Measurements from ENCODE around the gene CACNA1B.

The CACNA1B gene

DNA sequence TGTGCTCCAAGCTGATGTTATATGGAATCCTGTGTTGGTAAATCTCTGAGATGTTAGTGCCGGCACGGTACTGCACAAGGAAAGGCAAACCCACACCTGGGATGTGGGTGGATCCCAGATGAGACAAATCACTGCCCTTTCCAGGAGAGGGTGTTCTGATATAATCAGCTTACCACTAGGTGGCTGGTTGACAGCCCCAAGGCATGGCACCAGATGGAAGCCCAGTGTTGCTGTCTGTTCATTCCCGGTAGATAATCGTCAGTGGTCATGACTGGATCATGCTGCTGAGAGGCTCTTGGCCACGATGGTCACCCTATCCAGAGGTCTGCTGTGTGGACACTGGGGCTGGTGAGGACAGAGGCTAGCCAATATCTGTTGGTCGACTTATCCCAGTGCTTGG is 184.0 kb downstream of the CACNA1B start:
- no peak for DNase-seq

DNA sequence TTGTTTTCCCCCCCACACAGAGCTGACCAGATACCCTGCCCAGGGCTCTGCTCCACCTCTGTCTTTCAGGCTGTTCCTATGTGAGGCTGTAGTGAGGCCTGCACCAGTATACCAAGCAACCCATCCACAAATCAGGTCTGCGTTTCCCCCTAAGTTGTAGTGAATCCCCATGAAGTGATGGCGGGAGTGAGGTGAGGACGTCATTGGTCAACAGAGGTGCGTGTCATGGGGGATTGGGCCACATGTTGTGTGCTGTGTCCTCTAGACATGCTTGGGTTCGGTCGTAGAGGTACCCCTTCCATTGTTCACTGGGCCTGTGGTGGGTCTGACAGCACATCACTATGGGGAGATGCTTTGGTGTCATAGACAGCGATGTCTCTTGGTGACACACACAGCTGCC is 184.6 kb downstream of the CACNA1B start:
- no peak for DNase-seq

DNA sequence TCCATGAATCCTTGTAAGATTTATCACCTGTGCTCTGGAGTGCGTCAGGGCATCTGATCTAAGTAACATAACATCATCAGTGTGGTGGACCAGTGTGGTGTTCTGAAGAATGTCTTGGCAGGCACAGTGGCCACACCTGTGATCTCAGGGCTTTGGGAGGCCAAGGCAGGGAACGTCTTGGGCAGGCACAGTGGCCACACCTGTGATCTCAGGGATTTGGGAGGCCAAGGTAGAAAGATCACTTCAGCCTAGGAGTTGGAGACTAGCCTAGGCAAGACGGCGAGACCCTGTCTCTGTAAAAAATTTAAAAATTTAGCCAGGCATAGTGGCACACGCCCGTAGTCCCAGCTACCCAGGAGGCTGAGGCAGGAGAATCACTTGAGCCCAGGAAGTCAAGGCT is 185.5 kb downstream of the CACNA1B start:
- DNase-seq: no peak

DNA sequence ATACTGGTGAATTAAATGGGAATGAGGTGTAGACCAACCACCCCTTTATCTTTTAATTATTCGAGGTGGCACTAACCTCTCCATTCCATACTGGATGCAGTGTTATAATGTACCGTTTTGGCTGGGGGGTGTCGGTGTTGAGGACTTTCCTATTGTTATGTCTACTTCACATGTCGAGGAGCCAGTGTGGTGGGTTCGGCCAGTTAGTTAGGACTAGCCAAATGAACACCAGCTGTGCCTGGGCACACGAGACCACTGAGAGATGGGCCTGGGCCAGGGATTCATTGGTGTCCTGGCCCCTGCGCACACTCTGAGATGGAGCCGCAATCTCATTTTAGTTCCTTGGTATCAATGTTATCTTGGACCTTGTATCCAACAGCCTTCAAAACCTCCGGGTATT is 186.2 kb downstream of the CACNA1B start:
- no peak for DNase-seq

DNA sequence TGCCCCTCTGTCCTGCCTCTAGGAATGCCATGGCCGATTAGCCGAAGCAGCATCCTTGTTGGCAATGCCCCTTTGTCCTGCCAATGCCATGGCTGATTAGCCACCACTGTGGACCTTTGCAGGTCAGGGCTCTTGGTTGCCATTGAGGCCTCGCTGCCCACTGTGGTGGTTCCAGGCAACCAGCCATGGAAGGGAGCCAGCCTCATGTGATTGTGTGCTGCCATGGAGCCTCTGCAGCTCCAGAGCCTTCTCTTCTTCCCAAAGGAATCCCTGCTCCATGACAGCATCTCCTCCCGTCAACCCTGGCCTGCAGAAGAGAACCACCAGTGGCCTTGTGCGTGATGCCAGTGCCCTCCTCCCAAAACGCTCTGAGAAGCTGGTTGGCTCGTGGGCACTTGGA is 187.0 kb downstream of the CACNA1B start:
- DNase-seq: no peak

DNA sequence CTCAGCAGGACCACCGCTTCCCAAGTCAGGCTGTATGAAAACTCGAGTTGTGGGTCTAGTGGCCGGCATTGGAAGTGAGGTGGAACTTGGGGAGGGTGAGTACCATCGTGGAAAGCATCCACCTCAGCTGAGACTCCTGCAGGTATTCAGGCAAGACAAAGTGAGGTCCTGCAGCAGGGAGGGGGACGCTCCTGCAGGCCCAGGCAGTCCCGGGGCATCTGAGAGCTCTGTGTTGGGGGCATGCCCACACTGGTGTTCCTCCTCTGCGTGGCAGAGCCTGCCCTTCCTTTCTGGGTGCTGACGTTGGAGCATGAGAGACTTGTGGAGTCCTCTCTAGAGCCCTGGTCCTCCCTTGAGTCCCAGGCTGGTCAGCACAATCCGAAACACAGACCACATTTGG is 187.7 kb downstream of the CACNA1B start:
- DNase-seq: no peak

DNA sequence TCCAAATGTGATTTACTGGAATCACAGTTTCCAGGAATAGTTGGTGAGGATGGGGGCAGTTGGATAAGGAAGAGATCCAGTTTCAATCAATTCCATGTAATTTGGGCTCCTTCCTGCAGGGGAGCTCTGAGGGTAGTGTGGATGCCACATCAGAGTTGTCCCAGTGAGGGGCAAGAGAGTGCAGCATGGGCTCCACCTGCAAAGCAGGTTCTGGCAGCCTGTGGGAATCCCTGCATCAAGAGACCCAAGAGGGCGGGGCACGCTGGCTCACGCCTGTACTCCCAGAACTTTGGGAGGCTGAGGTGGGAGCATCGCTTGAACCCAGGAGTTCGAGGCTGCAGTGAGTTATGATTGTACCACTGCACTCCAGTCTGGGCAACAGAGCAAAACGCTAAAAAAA is 188.5 kb downstream of the CACNA1B start:
- no peak for DNase-seq

DNA sequence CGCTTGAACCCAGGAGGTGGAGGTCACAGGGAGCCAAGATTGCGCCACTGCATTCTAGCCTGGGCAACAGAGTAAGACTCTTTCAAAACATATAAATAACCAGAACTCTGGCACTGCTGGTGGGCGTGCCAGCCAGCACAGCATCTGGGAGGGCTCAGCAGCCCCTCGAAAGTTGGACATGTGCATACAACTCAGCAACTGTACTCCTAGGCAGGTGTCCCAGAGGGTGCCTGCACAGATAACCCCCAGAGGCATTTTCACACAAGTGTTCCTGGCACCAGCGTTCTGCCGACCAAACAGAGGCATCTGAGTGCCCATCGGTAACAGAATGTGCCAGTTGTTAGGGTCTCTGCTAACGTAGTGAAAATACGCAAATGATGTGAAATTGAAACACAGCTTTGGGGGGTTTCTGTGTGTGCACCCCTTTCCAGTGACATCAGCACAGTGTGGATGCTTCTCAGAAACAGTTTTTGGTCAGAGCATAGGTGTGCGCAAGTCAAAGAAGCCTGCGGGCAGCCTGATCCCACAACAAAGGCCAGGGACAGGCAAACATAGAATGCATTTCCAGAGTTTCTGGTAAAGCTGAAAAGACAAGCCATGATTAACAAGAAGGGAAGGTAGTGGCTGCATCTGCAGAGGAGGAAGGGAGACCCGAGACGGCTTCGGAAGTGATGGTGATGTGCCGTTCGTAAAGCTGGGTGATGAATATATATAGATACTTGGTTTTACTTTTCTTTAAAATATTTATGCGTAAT is 190.2 kb downstream of the CACNA1B start:
- no peak for DNase-seq

DNA sequence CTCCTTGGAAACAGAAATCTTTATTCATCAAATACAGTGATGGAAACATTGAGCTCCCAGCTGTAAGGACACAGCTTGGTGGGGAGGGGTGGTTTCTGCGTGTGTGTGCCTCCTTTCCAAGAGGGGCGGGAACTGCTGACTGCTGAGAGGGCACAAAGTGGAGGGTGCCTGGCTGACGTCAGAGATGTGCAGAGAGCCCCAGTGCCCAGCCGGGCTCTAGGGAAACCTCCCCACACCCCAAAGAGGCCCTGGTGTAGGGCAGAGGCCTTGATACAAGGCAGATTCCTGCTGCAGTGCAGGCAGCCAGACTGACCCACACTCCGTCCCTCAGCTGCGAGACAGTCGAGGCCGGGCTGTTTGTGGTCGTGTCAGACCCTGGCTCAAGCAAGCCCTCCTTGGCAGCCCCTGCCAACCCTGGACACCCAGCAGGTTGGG is 191.0 kb downstream of the CACNA1B start:
- DNase-seq: no peak

DNA sequence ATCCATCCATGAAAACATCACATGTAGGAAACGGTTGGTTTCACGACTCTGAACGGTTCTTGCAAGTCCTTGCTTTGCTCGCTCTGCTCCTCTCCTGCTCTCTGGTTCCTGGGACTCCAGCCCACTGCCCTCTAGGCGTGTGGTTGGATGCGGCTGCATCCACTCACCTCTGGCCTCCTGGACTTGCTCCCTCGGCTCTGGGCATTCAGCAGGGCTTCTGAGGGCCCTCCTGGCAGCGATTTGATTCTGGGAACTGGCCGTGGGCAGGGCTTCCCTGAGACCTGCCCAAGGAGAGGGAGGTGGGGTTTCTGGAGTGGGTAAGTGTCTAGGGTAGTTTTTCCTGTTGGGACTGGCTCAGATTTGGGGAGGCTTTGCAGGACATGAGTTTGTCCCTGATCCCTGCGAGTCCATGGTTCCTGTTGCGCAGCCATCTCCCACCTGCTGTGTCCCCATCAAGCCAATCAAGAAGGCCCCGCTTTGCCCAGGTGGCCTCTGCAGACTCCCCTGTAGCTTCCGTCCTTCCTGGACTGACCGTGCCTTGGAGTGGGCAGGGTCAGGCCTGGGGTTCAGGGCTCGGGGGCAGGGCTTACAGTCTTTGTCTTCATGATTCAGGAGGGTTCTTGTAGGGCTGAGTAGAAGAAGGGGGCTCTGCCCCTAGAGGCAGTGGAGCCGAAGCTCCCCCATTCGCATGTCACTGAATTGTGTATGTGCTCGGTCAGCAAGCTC is 192.3 kb downstream of the CACNA1B start:
- no peak for DNase-seq

DNA sequence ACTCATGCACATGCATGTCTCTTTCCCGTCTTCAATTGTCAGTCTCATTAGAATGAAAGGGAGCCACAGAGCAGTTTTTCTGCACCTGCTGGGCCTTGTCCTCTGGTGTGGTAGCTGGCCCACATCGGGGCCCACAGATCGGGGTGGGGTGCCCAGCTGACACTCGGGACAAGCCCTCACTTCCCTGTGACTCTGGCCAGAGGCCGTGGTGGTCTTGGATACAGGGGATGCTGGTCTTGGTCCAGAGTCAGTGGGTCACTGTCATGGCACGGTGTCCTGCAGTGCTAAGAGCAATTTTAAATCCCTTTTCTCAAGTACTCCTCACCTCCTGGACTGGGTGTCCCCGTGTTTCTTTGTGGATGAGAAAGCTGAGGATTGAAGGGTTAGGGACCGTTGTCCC is 193.2 kb downstream of the CACNA1B start:
- DNase-seq: no peak

DNA sequence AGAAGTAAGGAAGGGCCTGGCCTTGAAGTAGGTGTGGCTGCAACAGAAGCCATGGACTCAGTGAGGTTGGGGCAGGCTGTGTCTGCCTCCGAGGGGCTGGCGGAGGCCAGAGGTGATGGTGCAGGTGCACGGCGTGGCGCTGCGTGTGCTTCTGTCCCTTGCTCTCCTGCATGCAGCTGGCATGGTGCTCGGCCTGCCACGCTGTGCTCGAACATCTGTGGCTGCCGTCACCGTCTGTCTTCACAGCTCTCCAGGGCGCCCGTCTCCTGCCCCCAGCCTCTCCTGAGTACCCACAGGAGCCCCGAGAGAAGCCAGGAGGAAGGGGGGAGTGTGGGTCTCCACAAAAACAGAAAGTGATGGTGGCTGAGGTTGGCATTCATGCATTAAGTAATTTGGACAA is 193.7 kb downstream of the CACNA1B start:
- no peak for DNase-seq

DNA sequence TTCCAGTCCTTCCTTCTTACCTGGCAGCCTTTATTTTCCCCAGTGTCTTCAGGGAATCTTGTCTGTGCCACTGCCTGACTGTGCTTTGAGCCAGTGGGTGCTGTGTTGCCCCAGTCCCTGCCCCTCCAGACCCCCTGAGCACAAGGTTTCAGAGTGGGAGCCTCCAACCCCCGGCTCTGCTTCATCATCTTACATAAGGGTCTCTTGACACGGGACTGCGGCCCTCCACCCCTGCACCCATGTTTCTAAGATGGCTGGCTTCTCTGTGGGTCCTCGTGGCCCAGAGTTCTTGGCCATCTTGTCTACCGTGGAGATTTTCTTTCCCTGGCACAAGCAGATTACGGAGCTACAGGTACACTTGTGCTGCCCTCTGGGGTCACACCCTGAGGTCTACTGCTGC is 194.1 kb downstream of the CACNA1B start:
- no peak for DNase-seq

DNA sequence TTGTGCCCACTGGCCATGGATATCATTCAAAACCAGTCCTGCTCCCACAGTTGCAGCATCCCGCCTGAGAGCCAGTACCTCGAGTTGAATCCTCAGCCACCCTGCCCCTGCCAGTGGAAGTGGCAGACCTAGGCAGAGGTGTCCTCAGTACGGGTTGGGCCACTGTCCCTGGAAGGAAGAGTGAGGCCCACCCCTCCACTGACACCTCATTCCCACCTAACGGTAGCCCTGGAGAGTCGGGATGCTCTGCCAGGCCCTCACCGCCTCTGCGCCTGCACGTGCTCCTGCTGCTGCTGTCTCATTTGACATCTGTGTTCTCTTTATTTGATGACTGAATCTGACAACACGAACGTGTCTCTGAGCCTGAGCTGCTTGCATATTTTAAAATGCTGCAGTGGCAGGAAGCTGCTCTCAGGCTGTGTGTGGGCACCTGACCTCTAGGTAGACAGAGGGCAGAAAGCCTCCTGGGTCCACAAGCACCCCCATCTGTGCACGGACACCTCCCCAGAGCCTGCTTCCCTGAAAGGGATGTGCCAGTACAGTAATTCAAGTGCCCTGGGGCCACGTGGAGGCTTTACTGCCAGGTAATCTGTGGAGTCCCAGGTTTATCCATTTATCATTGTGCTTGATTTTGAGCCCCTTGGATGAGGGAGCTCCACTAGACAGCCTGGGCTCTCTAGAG is 194.7 kb downstream of the CACNA1B start:
- no peak for DNase-seq

DNA sequence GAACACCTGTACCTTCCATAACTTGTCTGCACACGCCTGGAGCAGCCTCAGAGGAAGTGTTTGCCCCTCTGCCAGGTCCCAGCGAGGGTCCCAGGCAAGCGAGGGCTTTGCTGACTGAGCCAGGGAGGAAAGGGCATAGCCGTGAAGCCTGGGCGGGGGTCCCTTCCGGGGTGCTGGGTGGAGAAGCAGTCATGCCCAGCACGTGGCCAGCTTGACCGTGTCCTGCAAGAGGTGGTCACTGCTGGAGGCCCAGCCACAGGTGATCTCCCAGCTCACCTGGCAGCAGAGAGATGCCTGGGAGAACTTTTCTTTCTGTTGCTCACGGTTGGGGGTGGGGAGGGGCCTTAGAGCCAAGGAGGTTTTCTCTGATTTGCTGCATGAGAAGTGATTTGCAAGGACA is 195.3 kb downstream of the CACNA1B start:
- no peak for DNase-seq

DNA sequence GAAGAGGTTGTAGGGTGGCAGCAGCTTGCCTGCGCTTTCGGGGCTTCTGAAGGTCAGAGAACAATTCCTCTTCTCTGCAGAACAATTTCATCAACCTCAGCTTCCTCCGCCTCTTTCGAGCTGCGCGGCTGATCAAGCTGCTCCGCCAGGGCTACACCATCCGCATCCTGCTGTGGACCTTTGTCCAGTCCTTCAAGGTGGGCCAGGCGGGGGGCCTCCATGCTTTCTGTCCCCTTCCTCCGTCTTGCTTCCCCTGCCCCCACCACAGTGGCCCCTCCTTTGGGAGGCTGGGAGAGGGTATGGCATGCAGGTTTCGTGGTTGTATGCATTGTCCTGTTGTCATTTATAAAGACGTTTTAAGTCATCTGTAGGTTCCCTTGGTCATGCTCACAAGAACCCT is 195.8 kb downstream of the CACNA1B start:
- DNase-seq: no peak

DNA sequence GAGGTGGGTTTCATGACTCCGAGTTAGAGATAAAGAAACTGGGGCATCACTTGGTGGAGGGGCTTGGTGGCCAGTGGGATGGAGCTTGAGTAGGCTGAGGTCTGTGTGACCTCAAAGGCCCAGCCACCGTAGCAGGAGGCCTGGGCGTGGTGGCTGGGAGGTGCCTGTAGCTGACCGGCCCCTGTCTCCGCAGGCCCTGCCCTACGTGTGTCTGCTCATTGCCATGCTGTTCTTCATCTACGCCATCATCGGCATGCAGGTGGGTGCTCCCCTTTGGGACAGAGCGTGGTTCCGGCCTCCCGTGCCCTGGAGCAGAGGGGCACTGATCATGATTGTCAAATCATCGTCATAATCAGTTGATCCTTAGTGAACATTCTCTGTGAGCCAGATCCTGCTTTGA is 196.2 kb downstream of the CACNA1B start:
- no peak for DNase-seq

DNA sequence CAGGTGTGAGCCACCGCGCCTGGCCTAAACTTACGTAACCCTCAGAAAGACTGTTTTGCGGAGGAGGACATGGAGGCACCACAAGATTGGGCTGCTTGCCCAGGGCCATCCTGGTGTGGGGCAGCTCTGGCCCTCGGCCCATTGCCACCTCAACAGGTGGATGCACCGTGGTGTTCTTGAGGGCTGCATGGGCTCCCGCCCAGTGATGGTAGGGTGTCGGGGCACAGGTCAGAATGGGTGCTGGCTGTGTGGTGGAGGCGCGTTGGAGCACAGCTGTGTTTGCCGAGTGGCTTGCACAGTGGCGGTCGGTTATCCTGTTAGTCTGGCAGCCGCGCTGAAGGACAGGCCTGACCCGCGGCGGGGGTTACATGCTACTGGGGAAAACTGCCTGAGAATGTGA is 196.9 kb downstream of the CACNA1B start:
- no peak for DNase-seq

DNA sequence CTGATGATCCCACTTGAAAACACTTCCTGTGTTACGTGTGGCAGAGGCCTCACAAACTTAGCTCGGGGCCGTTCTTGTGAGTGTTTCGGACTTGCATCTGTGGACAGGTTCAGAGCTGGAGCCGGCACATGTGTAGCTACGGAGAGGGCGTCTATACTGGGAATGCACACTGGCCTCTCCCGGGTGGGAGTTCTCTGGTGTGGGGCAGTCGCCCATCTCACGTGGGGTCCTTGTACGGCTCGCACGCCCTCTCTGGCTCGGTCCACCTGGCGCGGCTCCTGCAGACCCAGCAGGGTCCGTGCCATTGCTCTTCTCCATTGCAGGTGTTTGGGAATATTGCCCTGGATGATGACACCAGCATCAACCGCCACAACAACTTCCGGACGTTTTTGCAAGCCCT is 197.9 kb downstream of the CACNA1B start:
- DNase-seq: no peak

DNA sequence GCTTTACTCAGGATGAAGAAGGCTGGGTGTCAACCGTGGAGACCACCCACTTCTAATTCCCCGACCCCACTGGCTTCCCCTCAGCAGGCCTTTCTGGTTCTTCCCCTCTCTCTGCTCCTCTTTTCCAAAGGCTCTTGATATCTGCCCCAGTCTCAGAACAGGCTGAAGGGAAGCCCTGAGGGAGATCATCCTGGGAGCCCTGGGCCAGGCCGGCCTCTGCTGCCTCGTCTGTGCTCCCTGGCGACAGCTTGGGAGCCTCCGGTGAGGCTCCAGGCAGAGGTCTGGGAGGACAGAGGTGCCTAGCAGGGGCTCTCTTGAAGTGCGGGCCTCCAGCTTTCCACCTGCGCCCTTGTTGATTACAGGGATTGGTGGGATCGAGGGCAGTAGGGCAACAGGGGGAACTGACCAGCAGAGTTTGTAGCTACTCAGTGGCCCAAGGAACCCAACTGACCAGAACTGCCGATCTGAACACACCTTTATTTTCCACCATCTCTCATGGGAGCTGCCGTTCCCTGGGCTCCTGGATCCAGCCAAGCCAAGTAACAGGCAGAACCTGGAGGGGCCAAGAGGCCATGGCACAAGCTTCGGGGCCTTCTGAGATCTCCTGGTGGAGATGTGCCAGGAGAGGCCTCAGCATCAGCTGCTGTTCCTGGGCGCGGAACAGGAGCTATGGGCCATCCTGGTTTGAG is 198.5 kb downstream of the CACNA1B start:
- DNase-seq: no peak

DNA sequence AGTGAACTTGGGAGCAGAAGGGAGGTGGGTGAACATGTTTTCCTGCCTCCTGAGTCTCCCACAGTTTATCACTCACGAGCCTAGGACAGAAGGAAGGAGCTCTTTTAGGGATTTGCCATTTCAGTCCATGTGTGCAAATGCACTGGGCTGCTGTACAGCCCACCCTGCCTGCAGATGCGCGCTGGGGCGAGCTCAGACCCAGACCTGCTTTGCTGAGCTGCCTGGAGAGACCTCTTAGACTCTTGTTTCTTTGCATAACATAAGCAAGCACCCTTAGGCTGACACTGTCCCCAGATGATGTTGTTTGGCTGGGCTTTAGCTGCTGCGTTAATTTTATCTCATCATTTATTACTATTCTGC is 199.0 kb downstream of the CACNA1B start:
- DNase-seq: no peak

DNA sequence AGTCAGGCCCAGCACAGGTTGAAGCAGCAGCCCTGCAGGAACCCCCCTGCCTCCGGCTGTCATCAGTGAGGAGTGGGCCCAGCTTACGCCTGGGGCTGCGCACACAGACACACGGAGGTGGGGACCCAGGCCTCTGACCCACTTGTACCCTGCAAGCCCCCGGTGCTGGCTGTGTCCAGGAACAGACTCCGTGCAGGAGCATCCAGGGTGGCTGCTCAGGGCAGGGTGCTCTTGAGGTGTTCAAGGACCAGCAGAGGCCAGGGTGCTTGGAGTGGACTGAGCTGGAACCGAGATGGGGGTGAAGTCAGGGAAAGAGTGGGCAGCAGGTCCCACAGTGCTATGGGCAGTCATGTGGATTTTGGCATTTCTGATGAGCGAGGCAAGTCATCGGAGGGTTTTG is 199.5 kb downstream of the CACNA1B start:
- DNase-seq: no peak

DNA sequence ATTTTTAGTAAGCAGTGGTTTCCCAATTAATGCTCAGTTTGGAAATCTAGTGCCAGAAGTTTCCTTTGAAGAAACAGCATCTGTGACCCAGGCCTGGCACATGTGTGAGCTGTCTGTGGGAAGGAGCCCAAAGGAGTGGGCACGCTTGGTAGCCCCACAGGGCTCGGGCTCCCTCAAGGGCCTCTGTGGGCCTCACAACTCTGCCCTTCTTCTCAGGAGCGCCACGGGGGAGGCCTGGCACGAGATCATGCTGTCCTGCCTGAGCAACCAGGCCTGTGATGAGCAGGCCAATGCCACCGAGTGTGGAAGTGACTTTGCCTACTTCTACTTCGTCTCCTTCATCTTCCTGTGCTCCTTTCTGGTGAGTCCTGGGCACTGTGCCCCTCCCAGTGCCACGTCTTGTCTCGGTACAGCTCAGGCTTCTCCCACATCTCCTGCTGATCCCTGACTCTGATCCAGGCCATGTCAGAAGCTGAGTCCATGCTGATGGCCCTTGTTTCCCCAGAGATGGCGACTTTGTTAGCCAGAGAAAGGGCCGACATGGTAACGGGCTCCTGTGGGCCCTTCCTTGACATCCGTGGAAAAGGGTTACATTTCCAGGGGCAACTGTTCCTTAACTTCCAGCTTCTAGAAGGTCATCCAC is 200.4 kb downstream of the CACNA1B start:
- DNase-seq: no peak
